Osteoblast (primary cell): Measurements from ENCODE around the gene ZNF576. TPM values are rescaled to one million over a fixed set of nuclear protein-coding genes. Genes with fewer than 3 reads are reported as not detected.

Source experiments
- DNase-seq: peaks from one replicate; pipeline ENCODE4 v3.0.0; 2011; ENCODE audit warnings: low spot score, mixed read lengths; ENCODE audit not compliant: insufficient read length; ENCODE audit errors: missing footprints
- H2AFZ ChIP-seq: 2 replicates; pipeline ENCODE4 v1.6.0; 2011; ENCODE audit warnings: mild to moderate bottlenecking, low read length
- H3K27ac ChIP-seq: 2 replicates; pipeline ENCODE4 v1.5.1; 2011; ENCODE audit warnings: mild to moderate bottlenecking, low read depth, low read length, moderate library complexity
- H3K27me3 ChIP-seq: 2 replicates; pipeline ENCODE4 v1.6.0; 2012; ENCODE audit warnings: mild to moderate bottlenecking, control low read depth, inconsistent platforms, low read length, moderate library complexity; ENCODE audit not compliant: insufficient read depth
- H3K36me3 ChIP-seq: 2 replicates; pipeline ENCODE4 v1.5.1; 2011; ENCODE audit warnings: mild to moderate bottlenecking, low read length, control low read depth, moderate library complexity; ENCODE audit not compliant: insufficient read depth
- H3K4me1 ChIP-seq: 2 replicates; pipeline ENCODE4 v1.5.1; 2011; ENCODE audit warnings: mild to moderate bottlenecking, low read length, control low read depth, moderate library complexity; ENCODE audit not compliant: insufficient read depth
- H3K4me2 ChIP-seq: 2 replicates; pipeline ENCODE4 v1.6.0; 2011; ENCODE audit warnings: mild to moderate bottlenecking, low read length; ENCODE audit not compliant: insufficient read depth
- H3K4me3 ChIP-seq: fragments of 200-600 bp; sonication (generic); 3 replicates; pipeline ENCODE4 v1.5.1; 2012; ENCODE audit warnings: mild to moderate bottlenecking, low read length, inconsistent platforms; ENCODE audit not compliant: insufficient read depth
- H3K79me2 ChIP-seq: 2 replicates; pipeline ENCODE4 v1.6.0; 2012; ENCODE audit warnings: mild to moderate bottlenecking, low read length, control low read depth, inconsistent platforms; ENCODE audit not compliant: insufficient read depth
- H3K9me3 ChIP-seq: 2 replicates; pipeline ENCODE4 v1.5.1; 2011; ENCODE audit warnings: low read depth, low read length, control low read depth
- H4K20me1 ChIP-seq: 2 replicates; pipeline ENCODE4 v1.6.0; 2012; ENCODE audit warnings: mild to moderate bottlenecking, low read length, control low read depth; ENCODE audit not compliant: insufficient read depth
- total RNA-seq: library from RNA; depleted of rRNA; stranded (reverse); fragments of >200 nt; gene quantifications from 2 replicates; pipeline ENCODE4 v1.2.3, GENCODE V29; 2012
- TF ChIP-seq, protein P1 (sequence below): IDR thresholded peaks from 2 replicates; pipeline ENCODE4 v1.5.1; 2011; ENCODE audit warnings: mild to moderate bottlenecking, low read depth, low read length, moderate library complexity; ENCODE audit errors: extremely low read depth

The ZNF576 gene
- total RNA-seq, 1 donor, result 9.4 TPM

DNA sequence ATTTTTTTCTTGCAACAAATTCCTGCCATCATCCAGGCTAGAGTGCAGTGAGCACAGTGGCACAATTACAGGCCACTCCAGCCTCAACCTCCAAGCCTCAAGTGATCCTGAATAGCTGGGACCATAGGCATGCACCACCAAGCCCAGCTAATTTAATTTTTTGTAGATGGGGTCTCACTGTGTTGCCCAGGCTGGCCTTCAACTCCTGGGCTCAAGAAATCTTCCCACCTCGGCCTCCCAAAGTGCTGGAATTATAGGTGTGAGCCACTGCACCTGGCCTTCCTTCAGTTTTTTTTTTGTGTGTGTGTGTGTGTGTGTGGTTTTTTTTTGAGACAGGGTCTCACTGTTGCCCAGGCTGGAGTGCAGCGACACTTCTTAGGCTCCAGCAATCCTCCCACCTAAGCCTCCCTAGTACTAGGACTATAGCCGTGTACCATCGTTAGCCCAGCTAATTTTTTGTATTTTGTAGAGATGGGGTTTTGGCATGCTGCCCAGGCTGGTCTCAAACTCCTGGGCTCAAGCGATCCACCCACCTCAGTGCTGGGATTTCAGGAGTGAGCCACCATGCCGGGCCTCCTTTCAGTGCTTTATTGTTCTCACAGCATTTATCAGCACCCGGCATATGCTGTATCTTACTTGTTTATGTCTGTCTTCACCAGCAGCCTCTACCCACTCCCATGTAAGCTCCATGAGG lies 9.6 kb downstream of the ZNF576 start:
- TF ChIP-seq, protein P1, sequence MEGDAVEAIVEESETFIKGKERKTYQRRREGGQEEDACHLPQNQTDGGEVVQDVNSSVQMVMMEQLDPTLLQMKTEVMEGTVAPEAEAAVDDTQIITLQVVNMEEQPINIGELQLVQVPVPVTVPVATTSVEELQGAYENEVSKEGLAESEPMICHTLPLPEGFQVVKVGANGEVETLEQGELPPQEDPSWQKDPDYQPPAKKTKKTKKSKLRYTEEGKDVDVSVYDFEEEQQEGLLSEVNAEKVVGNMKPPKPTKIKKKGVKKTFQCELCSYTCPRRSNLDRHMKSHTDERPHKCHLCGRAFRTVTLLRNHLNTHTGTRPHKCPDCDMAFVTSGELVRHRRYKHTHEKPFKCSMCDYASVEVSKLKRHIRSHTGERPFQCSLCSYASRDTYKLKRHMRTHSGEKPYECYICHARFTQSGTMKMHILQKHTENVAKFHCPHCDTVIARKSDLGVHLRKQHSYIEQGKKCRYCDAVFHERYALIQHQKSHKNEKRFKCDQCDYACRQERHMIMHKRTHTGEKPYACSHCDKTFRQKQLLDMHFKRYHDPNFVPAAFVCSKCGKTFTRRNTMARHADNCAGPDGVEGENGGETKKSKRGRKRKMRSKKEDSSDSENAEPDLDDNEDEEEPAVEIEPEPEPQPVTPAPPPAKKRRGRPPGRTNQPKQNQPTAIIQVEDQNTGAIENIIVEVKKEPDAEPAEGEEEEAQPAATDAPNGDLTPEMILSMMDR, result no peak
- H4K20me1 ChIP-seq, result peaks cover 14% of the 10 kb centered on the region
- H3K4me1 ChIP-seq, result no peaks in the 10 kb centered on the region
- H3K36me3 ChIP-seq, result peaks cover 7% of the 10 kb centered on the region
- H3K4me2 ChIP-seq, result no peak overlapping the region
- no peak overlapping the region for H3K4me3 ChIP-seq
- no peak overlapping the region for H3K27ac ChIP-seq
- peaks cover 9% of the 10 kb centered on the region for H3K79me2 ChIP-seq
- H2AFZ ChIP-seq, result no peak overlapping the region
- H3K27me3 ChIP-seq, result no peaks in the 10 kb centered on the region
- DNase-seq, result peak; percentile 47
- no peaks in the 10 kb centered on the region for H3K9me3 ChIP-seq

DNA sequence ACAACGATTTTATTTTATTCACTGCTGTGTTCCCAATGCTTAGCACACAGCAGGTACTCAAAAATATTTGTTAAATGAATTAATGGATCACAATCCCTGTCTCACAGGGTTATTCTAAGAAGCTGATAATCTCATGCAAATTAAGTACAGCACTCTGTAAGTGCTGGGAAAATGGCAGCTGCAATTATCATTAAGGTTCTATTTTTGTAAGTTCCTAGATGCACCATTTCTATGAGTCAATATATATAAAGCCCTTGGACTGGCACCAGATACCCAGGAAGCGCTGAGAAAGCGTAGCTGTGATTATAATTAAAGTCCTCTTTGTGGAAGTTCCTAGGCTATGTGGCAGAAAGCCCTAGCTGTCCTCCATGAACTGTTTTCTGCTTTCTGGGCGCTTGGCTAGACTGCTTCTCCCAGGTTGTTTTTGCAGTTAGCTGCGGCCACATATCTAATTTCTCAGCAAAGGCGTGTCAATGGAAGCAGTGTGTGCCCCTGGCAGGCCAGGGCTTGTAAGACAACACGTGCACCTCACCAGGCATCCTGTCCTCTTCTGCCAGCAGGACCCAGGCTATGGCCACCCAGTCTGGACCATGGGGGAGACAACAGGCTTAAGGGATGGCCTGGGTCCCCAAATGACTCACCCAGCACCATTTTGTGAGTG lies 10.3 kb downstream of the ZNF576 start:
- H3K4me1 ChIP-seq, result no peaks in the 10 kb centered on the region
- H3K4me2 ChIP-seq, result no peak overlapping the region
- no peak overlapping the region for H3K4me3 ChIP-seq
- TF ChIP-seq, protein P1, result no peak
- H3K79me2 ChIP-seq, result peaks cover 16% of the 10 kb centered on the region
- H3K9me3 ChIP-seq, result no peaks in the 10 kb centered on the region
- H4K20me1 ChIP-seq, result peaks cover 14% of the 10 kb centered on the region
- H2AFZ ChIP-seq, result no peak overlapping the region
- peaks cover 10% of the 10 kb centered on the region for H3K36me3 ChIP-seq
- DNase-seq, result peak; percentile 34
- H3K27ac ChIP-seq, result no peak overlapping the region
- H3K27me3 ChIP-seq, result no peaks in the 10 kb centered on the region

GRCh38 chr19:43607238-43608205 lies 11.1 kb downstream of the ZNF576 start:
- Histone ChIP-seq H3K4me1 (no peaks in the 10 kb centered on the region), H2AFZ (no peak overlapping the region), H3K36me3 (peaks cover 17% of the 10 kb centered on the region), H3K4me2 (no peak overlapping the region), H3K79me2 (peaks cover 24% of the 10 kb centered on the region), H3K4me3 (no peak overlapping the region), H4K20me1 (peaks cover 14% of the 10 kb centered on the region), H3K27ac (no peak overlapping the region), H3K9me3 (no peaks in the 10 kb centered on the region), H3K27me3 (no peaks in the 10 kb centered on the region)
- TF ChIP-seq, protein P1, result no peak
- peak; percentile 25 for DNase-seq
